Endothelial cell of umbilical vein (primary cell): Measurements from ENCODE around the gene CDR2L. TPM values are rescaled to one million over a fixed set of nuclear protein-coding genes. Genes with fewer than 3 reads are reported as not detected.

ENCODE experiments used
- BruUV-seq: library from RNA; stranded (reverse); fragments of 400-500 nt; replicated peaks from 2 replicates; lab custom pipeline; 2021; lab: Mats Ljungman, UMichigan
- CTCF ChIA-PET: fragments of 300-600, 350-600 bp; sonication (Branson Sonifier 250); formaldehyde crosslinking; loops from one replicate; lab custom pipeline; 2021; ENCODE audit warnings: antibody characterized with exemption, inconsistent platforms; lab: Charles Lee
- POLR2A ChIA-PET: fragments of 300-600, 350-600 bp; sonication (Branson Sonifier 250); formaldehyde crosslinking; loops from one replicate; lab custom pipeline; 2021; ENCODE audit warnings: antibody characterized with exemption, inconsistent platforms; lab: Charles Lee
- DNase-seq: peaks from one replicate; pipeline ENCODE4 v3.0.0-alpha.2; 2011; ENCODE audit warnings: low read depth, low spot score
- FAIRE-seq: peaks from 2 replicates; lab custom pipeline; 2011; peaks lifted over from hg19 to GRCh38; lab: Jason Lieb, UNC
- H2AFZ ChIP-seq: 2 replicates; pipeline ENCODE4 v1.6.0; 2012; ENCODE audit warnings: low read depth, low read length, control low read depth, inconsistent platforms
- H3K27ac ChIP-seq: 2 replicates; pipeline ENCODE4 v1.5.1; 2011; ENCODE audit warnings: low read depth, mild to moderate bottlenecking, control low read depth, low read length, moderate library complexity; ENCODE audit not compliant: insufficient read depth
- H3K27me3 ChIP-seq, 2 experiments: 2 replicates each; pipeline versions ENCODE4 v1.6.0 to v1.6.1; 2011; ENCODE audit warnings: low read length in 2 of 2, mixed read lengths in 1 of 2; ENCODE audit not compliant: control insufficient read depth in 2 of 2, insufficient read depth in 2 of 2
- H3K36me3 ChIP-seq, 2 experiments: 2 replicates in 1 of 2; 3 replicates in 1 of 2; pipeline ENCODE4 v1.5.1; 2011; ENCODE audit warnings: low read length in 2 of 2, mild to moderate bottlenecking in 1 of 2, moderate library complexity in 1 of 2; ENCODE audit not compliant: control insufficient read depth in 2 of 2, insufficient read depth in 2 of 2; ENCODE audit errors: extremely low read depth in 1 of 2
- H3K4me1 ChIP-seq: 3 replicates; pipeline ENCODE4 v1.5.1; 2011; ENCODE audit warnings: mild to moderate bottlenecking, low read length; ENCODE audit not compliant: control insufficient read depth, insufficient read depth; ENCODE audit errors: extremely low read depth
- H3K4me2 ChIP-seq: 2 replicates; pipeline ENCODE4 v1.6.1; 2011; ENCODE audit warnings: low read length, control low read depth, mixed read lengths; ENCODE audit not compliant: insufficient read depth
- H3K4me3 ChIP-seq, 3 experiments: fragments of 200-600 bp in 1 of 3; sonication (generic), shearing (Covaris generic) in 1 of 3; replicated peaks in 1 of 3; 2 replicates each; pipeline ENCODE4 v1.5.1; 2011 to 2016; ENCODE audit warnings: control low read depth in 3 of 3, low read length in 3 of 3, mild to moderate bottlenecking in 2 of 3, inconsistent platforms in 1 of 3, low read depth in 1 of 3, moderate library complexity in 1 of 3; ENCODE audit not compliant: insufficient read depth in 1 of 3
- H3K79me2 ChIP-seq: 2 replicates; pipeline ENCODE4 v1.6.0; 2012; ENCODE audit warnings: low read length, inconsistent platforms; ENCODE audit not compliant: control insufficient read depth, insufficient read depth
- H3K9ac ChIP-seq: replicated peaks from 2 replicates; pipeline ENCODE3; 2011; ENCODE audit warnings: low read length, control low read depth; ENCODE audit not compliant: insufficient read depth; ENCODE audit errors: extremely low read depth
- H3K9me1 ChIP-seq: replicated peaks from 3 replicates; pipeline ENCODE4 v1.6.0; 2011; ENCODE audit warnings: mild to moderate bottlenecking, low read length; ENCODE audit not compliant: control insufficient read depth, insufficient read depth; ENCODE audit errors: extremely low read depth
- H3K9me3 ChIP-seq: replicated peaks from 2 replicates; pipeline ENCODE4 v1.5.1; 2012; ENCODE audit warnings: low read length, inconsistent platforms; ENCODE audit not compliant: control insufficient read depth, insufficient read depth
- H4K20me1 ChIP-seq: replicated peaks from 2 replicates; pipeline ENCODE3; 2011; ENCODE audit warnings: mild to moderate bottlenecking, low read length; ENCODE audit not compliant: control insufficient read depth, insufficient read depth; ENCODE audit errors: extremely low read depth
- EZH2 ChIP-seq: IDR thresholded peaks from 2 replicates; pipeline ENCODE4 v1.6.1; 2012; ENCODE audit warnings: borderline replicate concordance, low read depth, mild to moderate bottlenecking, moderate library complexity, low read length, inconsistent platforms; ENCODE audit not compliant: severe bottlenecking
- FOS ChIP-seq: IDR thresholded peaks from 2 replicates; pipeline ENCODE4 v1.6.1; 2011; ENCODE audit warnings: mild to moderate bottlenecking, low read length, moderate library complexity, borderline replicate concordance; ENCODE audit not compliant: insufficient read depth
- GATA2 ChIP-seq: IDR thresholded peaks from 2 replicates; pipeline ENCODE4 v1.7.0; 2011; ENCODE audit warnings: low read depth, mild to moderate bottlenecking, moderate library complexity, mixed read lengths, low read length; ENCODE audit not compliant: insufficient read length, insufficient read depth
- JUN ChIP-seq: IDR thresholded peaks from 2 replicates; pipeline ENCODE4 v1.6.1; 2011; ENCODE audit warnings: borderline replicate concordance, low read depth; ENCODE audit not compliant: insufficient read length, insufficient read depth
- MAX ChIP-seq: IDR thresholded peaks from 2 replicates; pipeline ENCODE4 v1.6.1; 2011; ENCODE audit not compliant: insufficient read depth, insufficient read length
- MYC ChIP-seq: IDR thresholded peaks from one replicate; pipeline ENCODE4 v1.6.1; 2011; ENCODE audit warnings: mild to moderate bottlenecking, low read depth, low read length
- POLR2A ChIP-seq: IDR thresholded peaks from 2 replicates; pipeline ENCODE4 v1.6.1; 2012; ENCODE audit warnings: low read depth, mild to moderate bottlenecking, control low read depth, low read length
- POLR2AphosphoS5 ChIP-seq: IDR thresholded peaks from 2 replicates; pipeline ENCODE4 v1.6.1; 2012; ENCODE audit warnings: low read depth, mild to moderate bottlenecking, control low read depth, low read length, moderate library complexity; ENCODE audit not compliant: insufficient read depth
- dilution Hi-C: fragments of 300-500 bp; cut with MboI; formaldehyde crosslinking; loops from one replicate; pipeline ENCODE4 v1.15.0; 2019; ENCODE audit warnings: low sequenced_read_pairs; ENCODE audit not compliant: extremely low pct_ligation_motif_present
- intact Hi-C: fragments of 100-400 bp; cut with micrococcal nuclease; formaldehyde crosslinking; loops from one replicate; pipeline ENCODE4 v1.10.0; 2022
- polyA plus RNA-seq, 4 experiments: library from polyadenylated mRNA; depleted of rRNA in 3 of 4; stranded (reverse) in 3 of 4; unstranded in 1 of 4; fragments of >200 nt; gene quantifications; 2 replicates each; pipeline versions ENCODE4 v1.2.1 to v1.2.3, GENCODE V29; 2011 to 2012; ENCODE audit warnings: missing spikeins in 1 of 4
- total RNA-seq: library from RNA; stranded (reverse); gene quantifications from 2 replicates; pipeline ENCODE4 v1.2.3, GENCODE V29; 2021
- TF ChIP-seq, protein P1 (sequence below), 2 donors: IDR thresholded peaks; 1 replicate in 1 of 2; 2 replicates in 1 of 2; pipeline ENCODE4 v1.5.1; 2011; ENCODE audit warnings: low read length in 2 of 2, mild to moderate bottlenecking in 2 of 2, moderate library complexity in 2 of 2, control low read depth in 1 of 2, inconsistent platforms in 1 of 2, low read depth in 1 of 2; ENCODE audit not compliant: insufficient read depth in 1 of 2; ENCODE audit errors: extremely low read depth in 1 of 2

Gene CDR2L
- total and polyA plus RNA-seq, 2 donors (not counting 3 experiments of a cell fraction or from before 2014, with no cell fraction given) = 22.2 to 34.9 TPM

DNA sequence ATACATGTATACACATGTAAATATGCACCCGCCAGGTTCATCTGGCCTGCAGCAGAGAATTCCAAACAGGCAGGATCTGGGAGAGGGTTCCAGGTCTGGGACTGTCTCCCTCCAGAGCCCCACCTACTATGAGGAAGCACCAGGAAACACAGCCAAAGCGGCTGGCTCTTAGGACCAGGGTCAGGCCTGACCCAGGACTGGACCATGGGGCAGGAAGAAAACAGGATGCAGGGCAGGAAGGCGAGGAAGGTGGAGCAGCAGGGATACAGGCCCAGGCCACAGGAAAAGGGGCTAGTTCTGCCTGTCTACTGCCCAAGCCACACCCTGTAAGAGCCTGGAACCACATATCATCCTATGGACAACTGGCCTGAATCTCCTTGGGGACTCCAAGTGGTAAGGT, 17.0 kb upstream of the CDR2L start:
- POLR2A ChIA-PET = no interaction called here
- intact Hi-C loops = no loop called here
- no peaks in the 10 kb centered on the region for H3K79me2 ChIP-seq
- H3K9ac ChIP-seq = no peak overlapping the region
- peaks cover 17% of the 10 kb centered on the region for H3K4me1 ChIP-seq
- CTCF ChIA-PET = interaction anchor here (6.9 kb wide), 1 partner anchor 9 kb away, joined by 63 read pairs; no protein-coding TSS in a partner anchor
- no peak overlapping the region for H2AFZ ChIP-seq
- no peaks in the 10 kb centered on the region for H3K9me3 ChIP-seq
- H4K20me1 ChIP-seq = no peaks in the 10 kb centered on the region
- H3K9me1 ChIP-seq = no peaks in the 10 kb centered on the region
- FAIRE-seq = peak; percentile 80
- no peak overlapping the region for H3K4me3 ChIP-seq
- no TSS peak for BruUV-seq
- H3K4me2 ChIP-seq = no peak overlapping the region
- peaks cover 5% of the 10 kb centered on the region in 2 experiments for H3K27me3 ChIP-seq
- dilution Hi-C loops = no loop called here
- no peaks in the 10 kb centered on the region for H3K36me3 ChIP-seq
- no peak overlapping the region for H3K27ac ChIP-seq
- TF ChIP-seq POLR2A (no peak), EZH2 (no peak), FOS (no peak), MAX (no peak), MYC (no peak), GATA2 (no peak), JUN (no peak), POLR2AphosphoS5 (no peak)
- TF ChIP-seq, protein P1, sequence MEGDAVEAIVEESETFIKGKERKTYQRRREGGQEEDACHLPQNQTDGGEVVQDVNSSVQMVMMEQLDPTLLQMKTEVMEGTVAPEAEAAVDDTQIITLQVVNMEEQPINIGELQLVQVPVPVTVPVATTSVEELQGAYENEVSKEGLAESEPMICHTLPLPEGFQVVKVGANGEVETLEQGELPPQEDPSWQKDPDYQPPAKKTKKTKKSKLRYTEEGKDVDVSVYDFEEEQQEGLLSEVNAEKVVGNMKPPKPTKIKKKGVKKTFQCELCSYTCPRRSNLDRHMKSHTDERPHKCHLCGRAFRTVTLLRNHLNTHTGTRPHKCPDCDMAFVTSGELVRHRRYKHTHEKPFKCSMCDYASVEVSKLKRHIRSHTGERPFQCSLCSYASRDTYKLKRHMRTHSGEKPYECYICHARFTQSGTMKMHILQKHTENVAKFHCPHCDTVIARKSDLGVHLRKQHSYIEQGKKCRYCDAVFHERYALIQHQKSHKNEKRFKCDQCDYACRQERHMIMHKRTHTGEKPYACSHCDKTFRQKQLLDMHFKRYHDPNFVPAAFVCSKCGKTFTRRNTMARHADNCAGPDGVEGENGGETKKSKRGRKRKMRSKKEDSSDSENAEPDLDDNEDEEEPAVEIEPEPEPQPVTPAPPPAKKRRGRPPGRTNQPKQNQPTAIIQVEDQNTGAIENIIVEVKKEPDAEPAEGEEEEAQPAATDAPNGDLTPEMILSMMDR (IDR thresholded peaks at IDR 0.05; ENCODE audit: extremely low read depth in 1 of 2, insufficient read depth in 1 of 2, low read depth in 1 of 2, low read length in 2 of 2) = no peak
- DNase-seq = peak; percentile 24
